HG03039 (cell line): ENCODE results near the gene ZNF462.
"Not testable (repeated sequence)": the region's sequence is repeated elsewhere in the genome, so short reads cannot be mapped to it uniquely, and the experiment has no call there.

Experiments used
- ATAC-seq: cut with Tn5 transposase; IDR thresholded peaks from one replicate; pipeline ENCODE4 v1.9.1; 2021; ENCODE audit warnings: mild to moderate bottlenecking, moderate library complexity; ENCODE audit not compliant: unreplicated experiment

Gene ZNF462, protein sequence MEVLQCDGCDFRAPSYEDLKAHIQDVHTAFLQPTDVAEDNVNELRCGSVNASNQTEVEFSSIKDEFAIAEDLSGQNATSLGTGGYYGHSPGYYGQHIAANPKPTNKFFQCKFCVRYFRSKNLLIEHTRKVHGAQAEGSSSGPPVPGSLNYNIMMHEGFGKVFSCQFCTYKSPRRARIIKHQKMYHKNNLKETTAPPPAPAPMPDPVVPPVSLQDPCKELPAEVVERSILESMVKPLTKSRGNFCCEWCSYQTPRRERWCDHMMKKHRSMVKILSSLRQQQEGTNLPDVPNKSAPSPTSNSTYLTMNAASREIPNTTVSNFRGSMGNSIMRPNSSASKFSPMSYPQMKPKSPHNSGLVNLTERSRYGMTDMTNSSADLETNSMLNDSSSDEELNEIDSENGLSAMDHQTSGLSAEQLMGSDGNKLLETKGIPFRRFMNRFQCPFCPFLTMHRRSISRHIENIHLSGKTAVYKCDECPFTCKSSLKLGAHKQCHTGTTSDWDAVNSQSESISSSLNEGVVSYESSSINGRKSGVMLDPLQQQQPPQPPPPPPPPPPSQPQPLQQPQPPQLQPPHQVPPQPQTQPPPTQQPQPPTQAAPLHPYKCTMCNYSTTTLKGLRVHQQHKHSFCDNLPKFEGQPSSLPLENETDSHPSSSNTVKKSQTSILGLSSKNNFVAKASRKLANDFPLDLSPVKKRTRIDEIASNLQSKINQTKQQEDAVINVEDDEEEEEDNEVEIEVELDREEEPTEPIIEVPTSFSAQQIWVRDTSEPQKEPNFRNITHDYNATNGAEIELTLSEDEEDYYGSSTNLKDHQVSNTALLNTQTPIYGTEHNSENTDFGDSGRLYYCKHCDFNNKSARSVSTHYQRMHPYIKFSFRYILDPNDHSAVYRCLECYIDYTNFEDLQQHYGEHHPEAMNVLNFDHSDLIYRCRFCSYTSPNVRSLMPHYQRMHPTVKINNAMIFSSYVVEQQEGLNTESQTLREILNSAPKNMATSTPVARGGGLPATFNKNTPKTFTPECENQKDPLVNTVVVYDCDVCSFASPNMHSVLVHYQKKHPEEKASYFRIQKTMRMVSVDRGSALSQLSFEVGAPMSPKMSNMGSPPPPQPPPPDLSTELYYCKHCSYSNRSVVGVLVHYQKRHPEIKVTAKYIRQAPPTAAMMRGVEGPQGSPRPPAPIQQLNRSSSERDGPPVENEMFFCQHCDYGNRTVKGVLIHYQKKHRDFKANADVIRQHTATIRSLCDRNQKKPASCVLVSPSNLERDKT (N-terminal part only)

DNA sequence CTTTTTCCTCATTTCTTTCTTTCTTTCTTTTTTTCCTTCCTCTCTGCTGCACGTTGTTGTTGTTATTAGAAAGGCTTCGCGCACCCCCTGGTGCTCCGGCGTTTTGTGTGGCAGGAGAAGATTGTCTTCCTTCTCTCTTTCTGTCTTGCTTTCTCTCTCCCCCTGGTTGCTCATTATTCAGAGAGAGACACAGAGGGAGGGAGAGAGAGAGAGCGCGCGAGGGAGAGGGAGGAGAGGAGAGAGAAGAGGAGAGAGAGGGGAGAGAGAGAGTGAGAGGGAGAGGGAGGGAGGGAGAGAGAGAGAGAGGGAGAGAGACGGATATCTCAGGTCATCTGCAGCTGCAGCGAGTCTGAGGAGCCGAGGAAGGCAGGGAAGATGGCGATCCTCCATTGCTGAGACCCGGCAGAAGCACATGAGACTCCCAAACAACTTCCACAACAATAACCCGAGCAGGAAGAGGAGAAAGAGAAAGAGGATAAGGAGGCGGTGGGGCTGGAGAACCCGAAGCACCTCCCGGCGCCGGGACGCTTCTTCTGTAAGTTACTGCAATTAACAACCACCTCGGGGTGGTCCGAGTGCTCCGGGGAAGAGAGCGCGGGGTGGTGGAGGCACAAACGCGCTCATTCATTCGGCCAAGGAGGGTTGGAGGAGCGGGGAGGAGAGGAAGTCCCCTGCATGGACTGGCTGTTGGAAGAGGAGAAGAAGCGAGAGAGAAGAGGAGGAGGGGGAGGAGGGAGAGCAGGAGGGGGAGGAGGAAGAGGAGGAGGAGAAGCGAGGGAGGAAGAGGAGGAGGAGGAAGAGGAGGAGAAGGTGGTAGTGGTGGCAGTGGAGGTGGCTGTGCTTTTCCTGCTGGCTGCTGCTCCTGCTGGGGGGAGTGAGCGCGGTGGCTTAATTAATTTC lies at the start of gene ZNF462:
Gene ZNF462 (plus strand): TSS at position 346 of the 900 bp plus-strand sequence. CDS start 60,218 bp downstream, outside the sequence.
- no peak for ATAC-seq

DNA sequence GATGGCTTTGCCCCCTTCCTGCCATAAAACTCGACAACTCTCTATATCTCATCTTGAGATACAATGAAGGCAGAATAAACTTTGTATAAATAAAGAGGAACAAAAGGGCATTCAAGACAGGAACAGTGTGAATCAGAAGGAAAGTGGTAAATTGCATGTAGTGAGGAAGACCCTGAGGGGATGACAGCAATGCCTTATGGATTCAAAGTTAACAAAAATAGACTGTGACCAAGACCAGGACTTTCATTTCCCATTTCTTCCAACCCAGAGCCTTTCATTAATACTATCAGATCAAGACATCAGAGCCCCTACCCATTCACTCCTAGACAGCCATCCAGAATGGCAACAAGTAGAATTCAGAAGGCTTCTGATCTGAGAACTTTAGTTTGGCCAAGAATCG lies 46.4 kb upstream of the ZNF462 start:
- ATAC-seq, result no peak

DNA sequence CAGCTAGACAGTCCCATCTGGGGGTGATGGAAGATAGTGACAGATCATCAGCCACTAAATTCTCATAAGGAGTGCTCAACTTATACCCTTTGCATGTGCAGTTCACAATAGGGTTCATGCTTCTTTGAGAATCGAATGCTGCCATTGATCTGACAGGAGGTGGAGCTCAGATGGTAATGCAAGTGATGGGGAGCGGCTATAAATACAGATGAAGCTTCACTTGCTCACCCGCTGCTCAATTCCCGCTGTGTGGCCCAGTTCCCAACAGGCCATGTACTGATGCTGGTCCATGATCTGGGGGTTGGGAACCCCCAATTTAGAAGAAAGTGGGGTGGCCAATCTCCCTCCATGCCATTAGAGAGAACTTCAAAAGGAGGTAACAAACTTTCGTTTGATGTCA lies 44.9 kb upstream of the ZNF462 start:
- ATAC-seq, result no peak

DNA sequence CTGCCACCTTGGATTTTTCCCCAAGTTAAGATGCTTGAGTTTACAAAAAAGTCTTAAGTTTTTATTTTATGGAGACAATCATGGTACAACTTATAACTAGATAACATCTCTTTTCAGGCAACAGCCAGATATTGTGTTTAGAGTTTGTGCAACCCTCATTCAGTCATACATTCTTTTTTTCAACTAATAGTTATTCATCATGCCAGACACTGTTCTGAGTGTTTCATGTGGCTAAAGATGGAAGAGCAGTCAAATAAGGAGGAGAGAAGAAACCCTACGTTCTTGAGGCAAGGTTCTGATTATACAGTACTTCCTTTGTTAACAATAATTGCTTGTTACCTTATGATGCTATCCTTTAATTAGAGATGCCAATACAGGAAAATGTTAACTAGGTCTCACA lies 42.1 kb upstream of the ZNF462 start:
- ATAC-seq, result no peak

DNA sequence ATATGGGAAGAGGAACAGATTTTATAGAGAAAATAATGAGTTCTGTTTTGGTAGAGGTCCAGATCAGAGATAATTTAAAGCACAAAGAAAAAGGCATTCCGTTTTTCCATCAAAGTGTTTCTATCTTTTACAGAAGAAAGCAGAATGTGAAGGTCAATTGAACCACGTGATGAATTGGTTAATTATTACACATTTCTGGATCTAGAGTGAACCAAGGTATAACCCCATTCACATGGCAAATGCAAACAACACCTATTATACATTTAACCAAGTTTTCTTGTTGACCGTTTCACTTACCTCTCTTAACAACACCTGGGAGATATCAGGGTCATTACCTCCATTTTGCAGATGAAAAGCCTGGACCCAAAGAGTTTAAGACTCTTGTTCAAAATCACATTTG lies 34.9 kb upstream of the ZNF462 start:
- ATAC-seq, result no peak

DNA sequence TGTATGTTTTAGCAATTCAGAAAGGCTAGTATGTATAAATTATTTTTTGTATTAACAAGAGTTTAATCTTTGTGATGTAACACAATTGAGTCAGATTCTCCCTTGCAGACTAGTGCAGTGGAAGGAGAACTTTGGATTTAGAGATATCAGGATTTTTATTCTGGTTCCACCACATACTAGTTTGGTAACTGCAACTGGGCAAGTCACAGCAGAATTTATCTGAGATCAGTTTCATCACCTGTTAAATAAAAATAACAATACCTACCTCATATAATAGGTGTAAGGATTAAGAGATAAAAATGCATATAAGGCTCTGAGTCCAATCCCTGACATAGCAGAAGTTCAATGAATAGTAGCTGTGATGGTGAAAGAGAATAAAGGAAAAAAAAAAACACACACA lies 34.0 kb upstream of the ZNF462 start:
- no peak for ATAC-seq

DNA sequence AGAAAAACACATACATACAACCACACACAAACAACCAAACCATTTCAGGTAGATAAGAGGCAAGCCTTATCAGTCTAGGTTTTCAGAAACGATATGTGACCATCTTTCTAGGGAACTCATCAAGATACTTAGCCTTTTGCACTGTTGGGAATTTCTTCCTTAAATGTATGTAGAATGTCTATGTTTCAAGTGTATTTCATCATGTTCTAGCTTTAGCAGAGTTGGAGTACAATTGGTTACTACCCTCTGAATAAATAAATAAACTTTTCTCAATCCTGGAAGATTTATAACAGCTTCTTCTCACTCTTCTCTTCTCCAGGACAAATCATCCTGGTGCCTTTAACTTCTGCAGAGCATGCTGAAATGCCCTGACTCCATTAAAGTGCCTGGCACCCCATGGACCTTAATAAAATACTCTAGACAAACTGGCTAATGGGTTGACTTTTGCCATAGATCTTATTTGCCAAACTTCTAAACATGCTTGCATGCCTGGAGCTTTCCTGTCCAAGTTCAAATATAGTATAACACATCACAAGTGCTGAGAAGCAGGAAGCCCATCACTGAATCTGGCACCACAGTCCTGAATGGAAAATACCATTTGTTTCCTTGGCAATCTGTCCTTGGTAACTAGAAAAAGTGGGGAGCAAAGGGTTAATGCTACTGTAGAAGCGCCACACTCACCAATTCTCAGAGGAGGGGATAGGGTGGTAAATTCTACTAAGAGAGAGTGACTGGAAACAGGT lies 33.1 kb upstream of the ZNF462 start:
- no peak for ATAC-seq

DNA sequence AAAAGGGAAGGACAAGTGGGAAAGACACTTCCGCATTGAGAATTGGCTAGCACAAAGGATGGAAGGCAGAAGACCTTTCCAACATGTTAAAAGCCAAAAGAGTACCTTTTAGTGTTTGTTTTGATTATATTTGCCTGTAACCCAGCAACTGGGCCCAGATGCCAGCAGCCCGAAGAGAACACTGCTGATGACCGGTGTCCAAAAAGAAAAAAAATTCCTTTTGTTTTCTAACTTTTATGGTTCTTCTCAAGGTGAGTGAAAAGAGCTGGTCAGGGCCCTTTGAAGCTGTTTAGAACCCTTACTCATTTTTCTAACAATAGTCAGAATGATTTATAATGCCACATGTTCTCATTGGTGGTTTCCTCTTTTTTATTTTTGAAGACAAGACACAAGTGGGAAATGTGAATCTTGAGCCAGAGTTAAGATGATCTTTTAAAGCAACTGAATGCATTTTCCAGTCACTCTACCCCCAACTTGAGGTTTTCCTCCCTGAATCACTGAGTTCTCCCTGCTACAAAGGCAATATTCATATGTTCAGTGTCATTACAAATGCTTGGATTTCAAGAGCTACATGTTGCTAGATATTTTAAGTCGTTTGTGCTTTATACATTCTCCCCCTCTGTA lies 32.3 kb upstream of the ZNF462 start:
- ATAC-seq, result no peak

DNA sequence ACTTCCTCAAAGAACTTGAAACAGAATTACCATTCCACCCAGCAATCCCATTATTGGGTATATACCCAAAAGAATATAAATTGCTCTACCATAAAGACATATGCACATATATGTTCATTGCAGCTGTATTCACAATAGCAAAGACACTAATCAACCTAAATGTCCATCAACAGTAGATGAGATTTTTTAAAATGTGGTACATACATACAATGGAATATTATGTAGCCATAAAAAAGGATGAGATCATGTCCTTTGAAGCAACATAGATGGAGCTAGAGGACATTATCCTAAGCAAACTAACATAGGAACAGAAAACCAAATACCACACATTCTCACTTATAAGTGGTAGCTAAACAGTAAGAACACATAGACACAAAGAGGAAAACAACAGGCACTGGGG lies 28.1 kb upstream of the ZNF462 start:
- ATAC-seq, result no peak

DNA sequence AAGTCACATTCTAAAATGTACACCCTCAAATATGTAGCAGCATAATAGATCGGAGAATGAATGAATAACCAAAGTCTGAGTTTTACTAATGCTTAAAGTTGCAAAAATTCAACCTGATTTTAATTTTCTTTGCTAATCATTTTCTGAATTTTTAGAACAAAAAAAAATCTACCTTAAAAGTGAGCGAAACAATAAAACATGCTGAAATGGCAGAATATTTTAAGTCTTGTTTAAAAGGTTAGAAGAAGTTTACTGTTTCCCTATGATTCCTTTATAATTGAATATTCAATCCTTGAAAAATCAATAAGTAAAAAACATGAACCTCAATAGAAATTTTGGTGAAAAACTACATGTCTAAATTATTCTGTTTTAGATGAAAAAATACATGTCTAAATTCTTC lies 27.1 kb upstream of the ZNF462 start:
- no peak for ATAC-seq

DNA sequence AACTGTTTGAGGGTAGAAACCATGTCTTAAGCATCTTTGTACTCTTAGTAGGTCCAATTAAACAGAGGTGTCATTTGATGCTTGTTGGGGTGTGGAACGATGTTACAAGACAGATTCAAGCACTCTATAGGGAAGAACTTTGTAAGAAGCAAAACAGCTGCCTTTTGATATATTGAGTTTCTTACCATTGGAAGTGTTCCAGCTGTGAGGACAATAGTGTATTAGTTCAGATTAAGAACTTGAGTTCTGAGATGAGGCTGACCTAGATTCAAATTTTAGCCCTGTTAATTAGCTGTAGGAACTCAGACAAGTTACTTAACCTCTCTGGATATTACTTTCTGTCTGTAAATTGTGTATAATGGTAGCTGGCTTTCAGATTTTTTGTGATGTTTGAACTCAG lies 19.6 kb upstream of the ZNF462 start:
- no peak for ATAC-seq

DNA sequence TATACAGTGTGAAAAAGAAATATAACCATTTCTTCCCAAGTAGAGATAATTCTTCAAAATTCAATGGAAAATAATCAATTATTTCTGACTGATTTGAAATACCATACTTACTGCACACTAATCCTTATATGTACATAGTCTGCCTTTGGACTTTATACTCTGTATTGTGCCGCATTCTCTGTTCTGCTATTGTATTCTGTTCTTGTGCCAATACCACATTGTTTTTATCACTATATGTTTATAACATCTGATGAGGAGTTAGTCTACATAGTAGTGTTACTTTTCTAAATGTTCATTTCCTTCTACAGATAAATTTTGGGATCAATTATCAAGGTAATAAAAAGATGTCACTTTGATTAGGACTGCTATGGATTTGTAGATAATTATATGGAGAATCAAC lies 16.7 kb upstream of the ZNF462 start:
- ATAC-seq, result no peak

DNA sequence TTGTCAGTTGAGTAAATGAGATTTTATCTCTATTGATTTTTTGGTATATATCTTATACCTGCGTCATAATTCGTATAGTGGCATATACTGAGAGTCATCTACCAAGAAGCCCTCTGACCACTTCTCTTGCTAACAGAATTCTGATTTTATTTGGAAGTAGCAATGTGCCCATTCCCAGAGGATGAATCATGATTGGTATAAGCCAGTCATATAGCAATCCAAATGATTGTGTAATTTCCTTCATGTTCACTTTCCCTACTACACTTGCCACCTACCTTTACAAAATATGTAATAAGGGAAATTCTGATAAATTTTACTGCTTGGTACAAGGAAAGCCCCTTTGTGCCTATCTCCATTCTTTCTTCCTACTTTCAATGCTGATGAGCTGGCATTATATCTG lies 16.1 kb upstream of the ZNF462 start:
- no peak for ATAC-seq

DNA sequence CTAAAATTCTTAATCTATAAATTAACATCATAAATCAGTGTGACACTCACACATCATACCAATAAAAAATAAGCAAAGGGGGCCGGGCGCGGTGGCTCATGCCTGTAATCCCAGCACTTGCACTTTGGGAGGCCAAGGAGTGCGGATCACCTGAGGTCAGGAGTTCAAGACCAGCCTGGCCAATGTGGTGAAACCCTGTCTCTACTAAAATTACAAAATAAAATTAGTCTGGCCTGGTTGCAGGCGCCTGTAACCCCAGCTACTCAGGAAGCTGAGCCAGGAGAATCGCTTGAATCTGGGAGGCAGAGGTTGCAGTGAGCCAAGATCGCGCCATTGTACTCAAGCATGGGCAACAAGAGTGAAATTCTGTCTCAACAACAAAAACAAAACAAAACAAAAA lies 11.3 kb upstream of the ZNF462 start:
- ATAC-seq, result not testable (repeated sequence)

DNA sequence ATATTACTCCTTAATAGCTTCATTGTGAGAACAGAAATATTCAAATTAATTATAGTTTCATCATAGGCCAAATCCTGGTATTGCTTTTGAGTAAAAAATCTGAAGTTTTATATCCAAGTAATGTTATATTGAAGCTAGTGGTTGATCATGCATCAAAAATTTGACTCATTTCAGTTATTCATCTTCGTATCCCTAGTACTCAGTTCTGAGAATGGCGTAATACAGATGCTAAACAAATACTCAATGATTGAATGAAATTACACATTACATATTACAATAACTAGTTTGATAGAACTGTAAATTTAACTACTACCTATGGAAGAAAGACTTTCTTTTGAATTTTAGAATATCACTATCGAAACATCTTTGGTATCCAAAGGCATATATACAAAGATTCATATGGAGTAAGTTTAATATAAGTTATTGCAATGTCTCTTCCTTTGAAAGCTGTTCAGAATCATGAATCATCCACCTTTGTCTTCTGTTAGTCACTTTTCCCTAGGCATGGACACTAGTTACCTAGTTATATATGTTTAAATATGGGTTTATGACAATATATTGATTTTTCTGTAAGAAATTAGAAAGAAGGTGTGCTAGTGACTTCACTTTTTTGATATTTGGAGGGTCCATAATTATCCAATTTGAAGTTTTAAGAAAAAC lies 5.0 kb upstream of the ZNF462 start:
- ATAC-seq, result no peak

DNA sequence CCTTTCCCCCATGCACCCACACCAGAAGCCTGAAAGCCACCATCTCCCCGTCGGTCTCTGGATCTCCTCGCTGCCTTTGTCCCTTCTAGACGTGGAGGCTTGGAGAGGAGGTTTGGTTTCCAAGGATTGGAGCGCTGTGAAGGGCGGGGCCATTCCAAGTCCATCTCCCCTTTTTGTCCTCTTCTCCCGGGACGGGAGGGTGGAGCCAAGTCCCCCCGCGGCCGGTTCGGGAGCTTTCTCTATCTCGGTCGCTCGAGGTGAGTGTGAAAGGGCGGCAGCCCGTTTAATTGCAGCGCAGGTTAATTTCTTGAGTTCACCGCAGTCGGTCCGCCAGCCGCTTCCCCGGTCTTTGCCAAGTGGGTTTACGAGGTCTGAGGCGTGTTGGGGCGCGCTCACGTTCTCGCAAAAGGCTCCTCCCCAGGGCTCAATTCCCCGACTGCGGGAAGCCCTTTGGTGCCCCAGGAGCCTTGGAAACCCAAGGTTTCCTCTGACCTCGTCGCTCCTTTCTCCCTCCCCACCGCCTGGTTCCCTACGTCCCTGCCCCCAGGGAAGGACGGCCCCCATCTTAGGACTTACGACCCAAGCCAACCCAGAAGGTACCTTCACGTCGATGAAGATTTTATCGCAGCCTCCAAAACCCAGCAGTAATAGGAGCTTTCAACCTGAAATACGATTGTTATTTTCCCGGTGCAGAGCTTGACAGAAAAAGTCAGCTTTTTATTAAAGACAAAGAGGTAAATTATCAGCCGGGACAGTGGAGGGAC lies 2.8 kb upstream of the ZNF462 start:
- ATAC-seq, result no peak

DNA sequence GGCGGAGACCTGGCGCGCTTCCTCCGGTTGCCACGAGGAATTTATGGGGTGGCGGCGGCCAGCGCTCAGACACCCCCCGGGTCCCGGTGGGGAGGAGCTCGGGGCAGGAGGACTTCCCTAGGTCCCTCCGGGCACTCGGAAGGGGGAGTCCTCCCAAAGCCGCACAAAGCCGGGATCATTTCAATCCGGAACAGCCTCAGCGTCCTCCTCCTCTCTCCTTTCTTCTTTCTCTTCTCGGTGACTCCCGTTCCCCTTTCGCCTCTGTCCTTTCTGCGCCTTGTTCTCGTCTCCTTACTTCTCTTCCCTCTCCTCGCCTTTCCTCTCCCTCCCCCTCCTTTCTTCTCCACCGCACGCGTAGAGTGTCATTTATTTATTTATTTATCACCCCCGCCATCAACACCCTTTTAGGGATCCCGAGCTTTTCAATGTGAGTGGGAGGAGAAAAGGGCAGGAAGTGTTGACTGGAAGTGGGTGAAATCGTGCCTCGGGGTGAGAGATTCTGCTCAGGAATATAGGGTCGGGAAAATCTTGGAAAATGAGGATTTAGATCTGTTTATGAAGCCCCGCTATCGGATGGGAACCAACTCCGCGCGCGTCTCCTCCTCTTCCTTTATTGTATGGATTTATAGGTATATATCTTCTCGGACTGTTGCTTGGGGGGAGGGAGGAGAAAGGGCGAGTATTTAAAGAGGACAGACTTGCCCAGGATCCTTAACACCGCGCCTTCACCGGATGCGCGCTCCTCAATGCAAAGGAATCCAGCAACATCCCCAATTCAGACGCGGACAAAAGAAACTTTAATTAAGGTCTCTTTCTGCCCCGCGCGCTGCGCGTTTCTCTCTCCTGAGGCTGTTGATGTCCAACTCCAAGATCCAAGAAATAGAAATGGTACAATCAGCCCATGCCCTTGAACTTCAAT lies 2.0 kb upstream of the ZNF462 start:
- no peak for ATAC-seq
